ENCODE data around the gene EFR3B.
"Not testable (repeated sequence)": the region's sequence is repeated elsewhere in the genome, so short reads cannot be mapped to it uniquely, and the experiment has no call there.

Gene EFR3B

GRCh38 chr2:25091265-25091664, 49.4 kb downstream of the EFR3B start:
- TF ChIP-seq POLR2A (IDR thresholded peaks at IDR 0.05; ENCODE audit: low read depth, low read length) (no peak), SPI1 (IDR thresholded peaks at IDR 0.05; ENCODE audit: low read depth, low read length) (no peak), POLR2AphosphoS5 (IDR thresholded peaks at IDR 0.05; ENCODE audit: low read depth, low read length) (no peak), POU2F2 (IDR thresholded peaks at IDR 0.05; ENCODE audit: low read depth, low read length) (no peak), TAF1 (IDR thresholded peaks at IDR 0.05; ENCODE audit: low read depth, low read length) (no peak), PAX5 (IDR thresholded peaks at IDR 0.05; ENCODE audit: insufficient read depth, low read length, severe bottlenecking) (no peak)
- FAIRE-seq (no peak), DNase-seq (ENCODE audit: insufficient read length, low spot score) (no peak)

GRCh38 chr2:25098056-25098455, 56.2 kb downstream of the EFR3B start:
- FAIRE-seq, result no peak
- TF ChIP-seq POLR2A (IDR thresholded peaks at IDR 0.05; ENCODE audit: low read depth, low read length) (no peak), POLR2AphosphoS5 (IDR thresholded peaks at IDR 0.05; ENCODE audit: low read depth, low read length) (no peak), PAX5 (IDR thresholded peaks at IDR 0.05; ENCODE audit: insufficient read depth, low read length, severe bottlenecking) (no peak), SPI1 (IDR thresholded peaks at IDR 0.05; ENCODE audit: low read depth, low read length) (no peak), POU2F2 (IDR thresholded peaks at IDR 0.05; ENCODE audit: low read depth, low read length) (no peak), TAF1 (IDR thresholded peaks at IDR 0.05; ENCODE audit: low read depth, low read length) (no peak)

DNA sequence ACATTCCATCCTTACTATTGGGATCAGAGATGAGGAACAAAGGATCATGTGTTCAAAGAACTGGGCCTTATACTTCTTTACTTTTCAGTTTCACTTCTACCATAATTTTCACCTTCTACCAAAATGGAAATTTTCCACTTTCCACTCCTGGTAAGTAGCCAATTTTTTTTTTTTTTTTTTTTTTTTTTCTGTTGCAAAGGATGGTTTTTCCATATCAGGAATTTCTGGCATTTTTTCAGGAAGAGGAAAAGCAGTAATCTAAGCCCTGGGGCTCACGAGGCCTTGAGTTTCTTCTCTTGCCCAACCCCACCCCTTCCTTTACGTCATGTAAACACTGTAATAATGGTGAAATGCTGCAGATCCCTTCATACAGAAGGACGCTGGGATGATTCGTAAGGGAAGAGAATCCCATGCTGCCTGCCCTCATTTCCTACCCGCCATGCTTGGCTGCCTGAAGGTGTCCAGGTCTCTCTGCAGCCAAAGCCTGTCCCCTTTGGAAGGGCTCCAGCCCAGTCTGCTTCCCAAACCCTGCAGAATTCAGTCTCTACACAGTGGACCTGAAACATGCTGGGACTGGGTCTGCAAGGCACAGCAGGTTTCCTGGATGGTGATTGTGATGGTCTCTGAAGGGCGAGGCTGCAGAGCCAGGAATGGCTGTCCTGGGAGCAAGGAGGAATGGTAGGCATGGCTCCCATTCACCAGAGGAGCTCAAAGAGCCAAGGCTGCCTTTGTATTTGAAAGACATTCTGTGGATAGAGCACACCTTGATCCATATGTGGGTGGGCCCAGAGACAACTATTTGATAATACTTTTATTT, 57.0 kb downstream of the EFR3B start:
- FAIRE-seq (no peak), DNase-seq (ENCODE audit: insufficient read length, low spot score) (no peak)
- TF ChIP-seq PAX5 (IDR thresholded peaks at IDR 0.05; ENCODE audit: insufficient read depth, low read length, severe bottlenecking), result no peak
- TF ChIP-seq POLR2AphosphoS5 (IDR thresholded peaks at IDR 0.05; ENCODE audit: low read depth, low read length), result no peak
- no peak for TF ChIP-seq SPI1 (IDR thresholded peaks at IDR 0.05; ENCODE audit: low read depth, low read length)
- no peak for TF ChIP-seq POU2F2 (IDR thresholded peaks at IDR 0.05; ENCODE audit: low read depth, low read length)
- TF ChIP-seq TAF1 (IDR thresholded peaks at IDR 0.05; ENCODE audit: low read depth, low read length), result no peak
- no peak for TF ChIP-seq POLR2A (IDR thresholded peaks at IDR 0.05; ENCODE audit: low read depth, low read length)

More at GRCh38 chr2:25098056-25098455, 56.2 kb downstream of the EFR3B start:
- no peak for DNase-seq (ENCODE audit: insufficient read length, low spot score)

DNA sequence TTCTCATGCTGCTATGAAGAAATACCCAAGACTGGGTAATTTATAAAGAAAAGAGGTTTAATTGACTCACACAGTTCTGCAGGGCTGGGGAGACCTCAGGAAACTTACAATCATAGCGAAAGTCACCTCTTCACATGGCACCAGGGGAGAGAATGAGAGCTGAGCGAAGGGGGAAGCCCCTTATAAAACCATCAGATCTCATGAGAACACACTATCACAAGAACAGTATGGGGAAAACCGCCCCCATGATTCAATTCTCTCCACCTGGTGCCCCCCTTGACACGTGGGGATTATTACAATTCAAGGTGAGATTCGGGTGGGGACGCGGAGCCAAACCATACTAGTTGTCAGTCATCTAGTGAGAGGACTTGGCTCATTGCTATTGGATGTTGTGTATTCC, 60.5 kb downstream of the EFR3B start:
- not testable (repeated sequence) for DNase-seq (ENCODE audit: insufficient read length, low spot score); FAIRE-seq

DNA sequence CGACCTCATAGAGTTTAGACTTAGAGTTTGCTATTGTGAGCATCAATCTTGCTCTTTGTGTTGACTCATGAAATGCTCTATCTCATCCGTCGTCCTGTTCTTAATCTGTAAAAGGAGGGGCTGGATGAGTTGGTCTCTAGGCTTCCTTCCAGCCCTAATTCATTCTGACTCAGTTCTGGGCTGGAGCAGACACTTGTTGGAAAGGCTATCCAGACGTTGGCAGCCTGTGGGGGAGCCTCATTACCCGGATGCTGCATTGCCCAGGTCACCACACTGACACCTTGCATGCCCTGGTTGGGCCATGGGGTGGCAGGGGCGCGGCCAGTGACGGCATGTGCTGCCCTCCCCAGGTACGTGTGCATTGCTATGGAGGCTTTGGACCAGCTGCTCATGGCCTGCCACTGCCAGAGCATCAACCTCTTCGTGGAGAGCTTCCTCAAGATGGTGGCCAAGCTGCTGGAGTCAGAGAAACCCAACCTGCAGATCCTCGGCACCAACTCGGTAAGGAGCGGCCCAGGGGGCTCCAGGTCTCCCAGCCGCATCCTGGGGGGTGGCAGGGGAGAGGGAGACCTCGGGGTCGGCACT, 61.5 kb downstream of the EFR3B start:
- TF ChIP-seq PAX5 (IDR thresholded peaks at IDR 0.05; ENCODE audit: insufficient read depth, low read length, severe bottlenecking) (no peak), SPI1 (IDR thresholded peaks at IDR 0.05; ENCODE audit: low read depth, low read length) (no peak), POLR2AphosphoS5 (IDR thresholded peaks at IDR 0.05; ENCODE audit: low read depth, low read length) (no peak), TAF1 (IDR thresholded peaks at IDR 0.05; ENCODE audit: low read depth, low read length) (no peak), POU2F2 (IDR thresholded peaks at IDR 0.05; ENCODE audit: low read depth, low read length) (no peak), POLR2A (IDR thresholded peaks at IDR 0.05; ENCODE audit: low read depth, low read length) (no peak)
- DNase-seq (ENCODE audit: insufficient read length, low spot score), result no peak
- no peak for FAIRE-seq

DNA sequence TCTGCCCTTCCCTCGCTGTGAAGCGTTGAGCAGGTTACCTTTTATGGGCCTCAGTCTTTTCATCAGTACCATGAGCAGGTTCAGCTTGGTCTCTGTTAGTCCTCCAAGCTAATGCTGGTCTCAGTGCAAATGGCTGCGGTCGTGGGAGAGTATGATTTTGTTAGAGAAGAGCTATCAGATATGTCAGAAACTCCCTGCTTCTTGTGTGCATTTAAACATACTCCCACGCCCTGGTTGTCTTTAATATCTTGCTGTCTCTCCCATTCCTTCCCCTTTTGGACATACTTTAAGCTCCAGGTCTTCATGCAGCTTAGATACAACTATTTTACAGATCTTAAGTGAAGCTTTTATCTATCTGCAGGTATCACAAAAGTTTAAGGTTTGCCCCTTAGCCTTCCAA, 62.9 kb downstream of the EFR3B start:
- no peak for DNase-seq (ENCODE audit: insufficient read length, low spot score)
- no peak for TF ChIP-seq TAF1 (IDR thresholded peaks at IDR 0.05; ENCODE audit: low read depth, low read length)
- no peak for TF ChIP-seq SPI1 (IDR thresholded peaks at IDR 0.05; ENCODE audit: low read depth, low read length)
- TF ChIP-seq POU2F2 (IDR thresholded peaks at IDR 0.05; ENCODE audit: low read depth, low read length), result no peak
- TF ChIP-seq POLR2A (IDR thresholded peaks at IDR 0.05; ENCODE audit: low read depth, low read length), result no peak
- TF ChIP-seq POLR2AphosphoS5 (IDR thresholded peaks at IDR 0.05; ENCODE audit: low read depth, low read length), result no peak
- no peak for TF ChIP-seq PAX5 (IDR thresholded peaks at IDR 0.05; ENCODE audit: insufficient read depth, low read length, severe bottlenecking)
- FAIRE-seq, result no peak

- DNase-seq (ENCODE audit: insufficient read length, low spot score) (no peak), FAIRE-seq (no peak)
- no peak for TF ChIP-seq POLR2AphosphoS5 (IDR thresholded peaks at IDR 0.05; ENCODE audit: low read depth, low read length)
- no peak for TF ChIP-seq TAF1 (IDR thresholded peaks at IDR 0.05; ENCODE audit: low read depth, low read length)
- TF ChIP-seq SPI1 (IDR thresholded peaks at IDR 0.05; ENCODE audit: low read depth, low read length), result no peak
- no peak for TF ChIP-seq PAX5 (IDR thresholded peaks at IDR 0.05; ENCODE audit: insufficient read depth, low read length, severe bottlenecking)
- no peak for TF ChIP-seq POU2F2 (IDR thresholded peaks at IDR 0.05; ENCODE audit: low read depth, low read length)
- no peak for TF ChIP-seq POLR2A (IDR thresholded peaks at IDR 0.05; ENCODE audit: low read depth, low read length)
Measured at GRCh38 chr2:25105336-25106085, 63.6 kb downstream of the EFR3B start.

DNA sequence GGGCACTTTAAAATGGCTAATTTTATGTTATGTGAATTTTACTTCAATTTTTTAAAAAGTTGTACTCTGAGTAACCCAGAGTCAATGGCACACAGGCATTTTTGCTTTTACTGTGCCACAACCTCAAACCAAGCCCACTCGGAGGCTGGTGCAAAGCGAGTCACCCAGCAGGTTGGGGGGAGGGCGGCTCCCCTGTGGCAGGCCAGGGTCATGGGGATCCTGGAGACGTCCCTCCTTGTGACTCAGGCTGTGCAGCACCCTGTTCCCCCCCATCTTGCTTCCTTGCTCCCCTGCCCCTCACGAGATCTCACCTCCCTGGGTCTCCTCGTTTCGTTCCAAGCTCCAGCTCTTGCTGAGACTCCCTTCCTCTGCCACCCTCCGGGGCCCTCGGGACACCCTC, 67.9 kb downstream of the EFR3B start:
- DNase-seq (ENCODE audit: insufficient read length, low spot score), result no peak
- FAIRE-seq, result no peak
- TF ChIP-seq TAF1 (IDR thresholded peaks at IDR 0.05; ENCODE audit: low read depth, low read length) (no peak), POLR2A (IDR thresholded peaks at IDR 0.05; ENCODE audit: low read depth, low read length) (no peak), POLR2AphosphoS5 (IDR thresholded peaks at IDR 0.05; ENCODE audit: low read depth, low read length) (no peak), PAX5 (IDR thresholded peaks at IDR 0.05; ENCODE audit: insufficient read depth, low read length, severe bottlenecking) (no peak), POU2F2 (IDR thresholded peaks at IDR 0.05; ENCODE audit: low read depth, low read length) (no peak), SPI1 (IDR thresholded peaks at IDR 0.05; ENCODE audit: low read depth, low read length) (no peak)

DNA sequence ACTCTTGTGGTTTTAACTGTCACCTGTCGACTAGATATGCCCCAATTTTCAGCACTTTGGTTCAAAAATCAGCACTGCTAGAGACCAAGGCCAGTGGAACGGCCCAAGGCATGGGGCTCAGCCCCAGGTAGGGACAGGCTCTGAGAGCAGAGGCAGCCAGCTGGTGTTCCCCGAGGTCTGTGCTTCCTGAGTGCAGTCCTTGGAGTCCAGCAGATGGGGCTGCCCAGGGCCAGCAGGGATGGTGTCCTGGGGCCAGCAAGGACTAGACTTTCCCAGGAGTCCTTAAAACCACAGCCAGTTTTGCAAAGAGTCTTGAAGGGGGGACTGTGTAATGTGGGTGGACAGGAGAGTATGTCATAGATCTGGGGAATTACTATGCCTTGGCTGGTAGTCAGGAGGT, 70.2 kb downstream of the EFR3B start:
- DNase-seq (ENCODE audit: insufficient read length, low spot score) (no peak), FAIRE-seq (no peak)
- TF ChIP-seq SPI1 (IDR thresholded peaks at IDR 0.05; ENCODE audit: low read depth, low read length) (no peak), POU2F2 (IDR thresholded peaks at IDR 0.05; ENCODE audit: low read depth, low read length) (no peak), POLR2A (IDR thresholded peaks at IDR 0.05; ENCODE audit: low read depth, low read length) (no peak), TAF1 (IDR thresholded peaks at IDR 0.05; ENCODE audit: low read depth, low read length) (no peak), PAX5 (IDR thresholded peaks at IDR 0.05; ENCODE audit: insufficient read depth, low read length, severe bottlenecking) (no peak), POLR2AphosphoS5 (IDR thresholded peaks at IDR 0.05; ENCODE audit: low read depth, low read length) (no peak)

Data from GM12891 (cell line).